ENCODE data around the gene RGS19.

The RGS19 gene

DNA sequence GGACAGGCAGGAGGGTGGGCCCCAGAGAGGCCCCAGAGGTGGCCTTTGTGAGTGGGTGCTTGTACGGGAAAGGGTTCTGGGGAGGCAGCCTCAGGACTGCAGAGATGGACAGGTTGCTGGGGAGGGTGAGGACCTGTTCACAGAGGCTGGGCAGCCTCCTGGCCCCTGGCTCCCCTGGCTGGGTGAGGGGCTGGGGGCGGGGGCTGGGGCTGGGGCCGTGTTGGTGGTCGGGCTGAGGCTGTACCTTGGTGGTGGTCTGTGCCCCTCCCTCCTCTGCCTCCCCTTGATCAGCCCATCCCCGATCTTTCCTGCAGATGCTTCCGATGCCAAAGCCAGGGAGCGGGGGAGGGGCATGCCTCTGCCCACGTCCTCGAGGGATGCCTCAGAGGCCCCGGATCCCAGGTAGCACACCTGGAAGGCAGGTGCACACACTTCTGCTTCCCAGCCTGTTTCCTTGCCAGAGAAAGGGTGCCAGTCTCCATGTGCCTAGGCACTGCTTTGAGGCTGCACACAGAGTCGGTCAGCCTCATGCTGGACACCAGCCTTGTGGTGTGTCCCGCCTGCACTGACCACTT lies 11.5 kb downstream of the RGS19 start:
- DNase-seq (ENCODE audit: low read depth): no peak
- TF ChIP-seq, protein P1, sequence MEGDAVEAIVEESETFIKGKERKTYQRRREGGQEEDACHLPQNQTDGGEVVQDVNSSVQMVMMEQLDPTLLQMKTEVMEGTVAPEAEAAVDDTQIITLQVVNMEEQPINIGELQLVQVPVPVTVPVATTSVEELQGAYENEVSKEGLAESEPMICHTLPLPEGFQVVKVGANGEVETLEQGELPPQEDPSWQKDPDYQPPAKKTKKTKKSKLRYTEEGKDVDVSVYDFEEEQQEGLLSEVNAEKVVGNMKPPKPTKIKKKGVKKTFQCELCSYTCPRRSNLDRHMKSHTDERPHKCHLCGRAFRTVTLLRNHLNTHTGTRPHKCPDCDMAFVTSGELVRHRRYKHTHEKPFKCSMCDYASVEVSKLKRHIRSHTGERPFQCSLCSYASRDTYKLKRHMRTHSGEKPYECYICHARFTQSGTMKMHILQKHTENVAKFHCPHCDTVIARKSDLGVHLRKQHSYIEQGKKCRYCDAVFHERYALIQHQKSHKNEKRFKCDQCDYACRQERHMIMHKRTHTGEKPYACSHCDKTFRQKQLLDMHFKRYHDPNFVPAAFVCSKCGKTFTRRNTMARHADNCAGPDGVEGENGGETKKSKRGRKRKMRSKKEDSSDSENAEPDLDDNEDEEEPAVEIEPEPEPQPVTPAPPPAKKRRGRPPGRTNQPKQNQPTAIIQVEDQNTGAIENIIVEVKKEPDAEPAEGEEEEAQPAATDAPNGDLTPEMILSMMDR (IDR thresholded peaks at IDR 0.05; ENCODE audit: control insufficient read depth, insufficient read depth, low read depth, low read length, missing control alignments): no peak
- H3K4me3 ChIP-seq (ENCODE audit: control insufficient read depth, low read depth, low read length): no peak overlapping the region

DNA sequence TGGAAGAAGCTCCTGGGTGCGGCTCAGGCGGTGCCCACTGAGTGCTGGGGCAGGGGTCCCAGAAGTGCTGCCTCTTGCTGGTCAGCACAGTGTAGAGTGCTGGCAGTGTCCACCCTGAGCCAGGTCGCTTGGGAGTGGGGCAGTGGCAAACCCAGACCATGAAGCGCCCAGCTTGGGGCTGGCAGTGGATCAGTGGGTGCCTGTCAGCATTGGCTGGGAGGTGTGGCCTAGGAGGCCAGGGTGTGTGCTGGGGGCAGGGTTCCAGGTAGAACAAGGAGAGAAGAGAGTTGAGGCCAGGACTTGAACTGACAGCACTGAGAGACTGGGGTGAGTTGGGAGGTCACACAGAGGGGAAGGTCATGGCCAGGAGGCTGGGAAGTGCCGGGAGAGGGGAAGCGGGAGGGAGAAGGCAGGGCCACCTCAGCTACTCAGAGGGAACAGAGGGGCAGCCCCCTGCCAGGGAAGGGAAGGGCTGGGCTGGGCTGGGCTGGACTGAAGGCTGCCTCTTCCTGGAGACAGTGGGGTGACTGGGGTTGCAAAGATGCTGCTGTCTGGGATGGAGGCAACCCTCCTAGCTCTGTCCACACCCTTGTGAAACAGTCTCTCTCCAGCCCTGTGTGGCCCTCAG lies 12.2 kb downstream of the RGS19 start:
- DNase-seq (ENCODE audit: low read depth): no peak
- no peak overlapping the region for H3K4me3 ChIP-seq (ENCODE audit: control insufficient read depth, low read depth, low read length)
- TF ChIP-seq, protein P1 (IDR thresholded peaks at IDR 0.05; ENCODE audit: control insufficient read depth, insufficient read depth, low read depth, low read length, missing control alignments): no peak

DNA sequence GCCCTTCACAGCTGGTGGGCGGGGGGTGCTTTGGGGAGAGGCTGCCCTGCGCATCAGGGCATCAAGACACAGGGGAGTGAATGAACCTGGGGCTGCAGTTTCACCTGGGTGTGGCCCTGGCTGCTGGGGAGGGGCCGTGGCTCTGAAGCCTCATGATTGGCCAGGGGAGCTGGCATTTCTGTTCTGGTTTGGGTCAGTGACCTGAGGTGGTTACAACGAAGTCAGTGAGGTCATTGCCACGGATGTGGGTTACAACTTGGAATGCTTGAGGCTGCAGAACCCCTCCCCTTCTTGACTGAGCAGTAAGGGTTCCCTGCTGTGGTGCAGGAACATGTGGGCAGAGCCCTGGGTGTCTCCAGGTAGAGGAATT lies 13.4 kb downstream of the RGS19 start:
- TF ChIP-seq, protein P1 (IDR thresholded peaks at IDR 0.05; ENCODE audit: control insufficient read depth, insufficient read depth, low read depth, low read length, missing control alignments): no peak
- DNase-seq (ENCODE audit: low read depth): peak; percentile 37
- no peak overlapping the region for H3K4me3 ChIP-seq (ENCODE audit: control insufficient read depth, low read depth, low read length)

DNA sequence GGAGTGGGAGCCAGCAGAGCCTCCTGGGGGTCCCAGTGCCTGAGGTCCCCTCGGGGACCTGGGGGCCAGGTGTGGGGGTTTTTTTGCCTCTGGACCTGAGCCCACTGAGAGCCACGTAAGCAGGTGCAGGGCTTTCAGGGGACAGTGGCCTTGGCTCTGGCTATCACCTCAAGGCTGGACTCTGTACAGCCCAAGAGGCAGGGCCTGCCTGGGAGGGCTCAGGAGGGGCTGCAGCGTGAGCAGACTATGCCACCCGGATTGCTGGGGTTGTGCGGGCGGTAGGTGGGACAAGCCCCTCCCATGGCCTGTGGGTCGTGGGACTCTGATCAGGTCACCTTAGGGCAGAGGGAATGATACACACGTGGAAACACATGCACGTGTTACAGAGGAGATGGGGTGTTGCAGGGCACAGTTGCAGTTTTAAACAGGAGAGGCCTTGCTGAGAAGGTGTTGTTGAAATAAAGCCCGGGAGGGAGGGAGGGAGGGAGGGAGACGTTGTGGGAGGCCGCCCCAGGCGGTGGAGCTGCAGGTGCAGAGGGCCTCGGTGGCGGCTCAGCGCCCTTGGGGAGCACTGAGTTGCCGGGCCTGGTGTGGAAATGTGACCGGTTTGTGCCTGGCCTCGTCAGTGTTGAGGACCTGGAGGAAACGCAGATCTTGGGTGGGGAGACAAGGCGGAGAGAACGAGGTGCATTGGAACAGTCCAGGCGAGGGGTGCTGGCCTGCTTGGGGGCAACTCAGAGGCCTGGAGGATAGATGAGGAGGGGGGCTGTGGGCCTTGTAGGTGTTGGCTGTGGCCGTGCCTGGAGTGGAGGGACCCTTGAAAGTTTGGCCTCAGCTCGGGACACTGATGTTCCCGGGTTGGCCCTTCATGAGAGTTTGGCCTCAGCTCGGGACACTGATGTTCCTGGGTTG lies 14.0 kb downstream of the RGS19 start:
- TF ChIP-seq, protein P1 (IDR thresholded peaks at IDR 0.05; ENCODE audit: control insufficient read depth, insufficient read depth, low read depth, low read length, missing control alignments): no peak
- DNase-seq (ENCODE audit: low read depth): no peak
- no peak overlapping the region for H3K4me3 ChIP-seq (ENCODE audit: control insufficient read depth, low read depth, low read length)

DNA sequence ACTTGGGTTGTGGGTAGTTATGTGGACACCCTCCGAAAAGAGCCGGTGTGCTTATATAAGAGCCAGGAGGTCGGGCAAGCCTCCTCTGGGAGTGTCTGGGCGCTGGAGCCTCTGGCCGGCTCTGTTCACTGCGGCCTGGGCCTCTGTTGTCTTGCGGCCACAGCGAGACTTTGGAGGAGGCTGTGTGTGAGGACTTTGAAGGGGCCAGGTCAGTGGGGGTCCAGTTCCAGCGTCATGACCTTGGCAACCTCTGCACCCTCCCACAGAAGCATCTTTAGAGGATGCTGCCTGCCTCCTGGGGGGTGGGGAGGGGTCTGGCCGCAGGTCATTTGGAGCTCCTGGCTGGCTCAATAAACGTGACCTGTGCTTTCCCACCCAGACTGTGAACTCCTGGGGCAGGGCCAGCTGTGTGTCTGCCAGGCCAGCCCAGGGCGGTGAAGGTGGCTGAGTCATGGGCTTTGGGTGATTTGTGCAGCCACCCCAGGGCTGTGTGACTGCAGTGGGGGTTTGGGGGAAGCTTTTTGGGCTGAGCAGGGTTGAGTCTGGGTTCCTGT lies 15.1 kb downstream of the RGS19 start:
- H3K4me3 ChIP-seq (ENCODE audit: control insufficient read depth, low read depth, low read length): peak overlapping the region; percentile 68
- TF ChIP-seq, protein P1 (IDR thresholded peaks at IDR 0.05; ENCODE audit: control insufficient read depth, insufficient read depth, low read depth, low read length, missing control alignments): no peak
- DNase-seq (ENCODE audit: low read depth): no peak

DNA sequence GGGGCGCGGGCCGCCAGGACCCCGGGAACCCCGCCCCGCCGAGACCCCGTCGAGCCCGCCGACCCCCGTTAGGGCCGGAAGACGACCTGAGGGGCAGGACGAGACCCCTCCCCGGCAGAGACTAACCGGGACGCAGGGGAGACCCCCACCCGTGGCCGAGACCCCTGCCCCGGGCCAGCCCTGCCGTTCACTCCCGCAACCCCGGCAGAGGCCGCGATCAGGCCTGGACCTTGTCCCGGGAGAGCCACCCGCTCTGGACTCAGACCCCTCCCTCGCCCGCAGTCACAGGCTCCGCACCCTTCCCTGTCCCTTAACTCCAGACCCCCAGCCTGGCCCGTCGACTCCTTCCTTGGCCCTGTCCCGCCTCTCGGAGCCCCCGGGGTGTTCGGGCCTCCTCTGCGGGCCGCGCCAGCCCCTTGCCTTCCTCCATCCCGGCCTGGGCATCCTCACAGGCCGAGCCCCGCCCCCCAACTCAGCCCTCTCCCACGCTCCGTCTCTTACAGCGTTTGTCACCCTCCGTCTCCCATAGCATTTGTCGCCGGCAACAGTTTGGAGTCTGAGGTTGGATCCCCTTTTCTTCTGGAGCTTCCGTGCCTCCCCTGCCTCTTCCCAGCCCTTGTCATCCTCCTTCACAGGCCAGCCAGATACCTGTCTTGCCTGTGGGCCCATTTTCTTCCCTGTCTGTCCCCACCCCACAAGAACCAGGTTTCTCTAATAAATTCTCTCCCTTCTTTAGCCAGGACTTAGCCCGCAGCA lies 15.8 kb downstream of the RGS19 start:
- no peak for DNase-seq (ENCODE audit: low read depth)
- H3K4me3 ChIP-seq (ENCODE audit: control insufficient read depth, low read depth, low read length): peak overlapping the region; percentile 68
- TF ChIP-seq, protein P1 (IDR thresholded peaks at IDR 0.05; ENCODE audit: control insufficient read depth, insufficient read depth, low read depth, low read length, missing control alignments): no peak

Data from AG09309 (cell line).